Endothelial cell of umbilical vein (primary cell): Measurements from ENCODE around the gene TTLL12.

ENCODE experiments used
- CTCF ChIP-seq, 2 donors: IDR thresholded peaks; 1 replicate in 1 of 2; 2 replicates in 1 of 2; pipeline ENCODE4 v1.5.1; 2011; ENCODE audit warnings: low read length in 2 of 2, mild to moderate bottlenecking in 2 of 2, moderate library complexity in 2 of 2, control low read depth in 1 of 2, inconsistent platforms in 1 of 2, low read depth in 1 of 2; ENCODE audit not compliant: insufficient read depth in 1 of 2; ENCODE audit errors: extremely low read depth in 1 of 2
- EZH2 ChIP-seq: IDR thresholded peaks from 2 replicates; pipeline ENCODE4 v1.6.1; 2012; ENCODE audit warnings: borderline replicate concordance, low read depth, mild to moderate bottlenecking, moderate library complexity, low read length, inconsistent platforms; ENCODE audit not compliant: severe bottlenecking
- MAX ChIP-seq: IDR thresholded peaks from 2 replicates; pipeline ENCODE4 v1.6.1; 2011; ENCODE audit not compliant: insufficient read depth, insufficient read length
- MYC ChIP-seq: IDR thresholded peaks from one replicate; pipeline ENCODE4 v1.6.1; 2011; ENCODE audit warnings: mild to moderate bottlenecking, low read depth, low read length
- POLR2A ChIP-seq: IDR thresholded peaks from 2 replicates; pipeline ENCODE4 v1.6.1; 2012; ENCODE audit warnings: low read depth, mild to moderate bottlenecking, control low read depth, low read length
- POLR2AphosphoS5 ChIP-seq: IDR thresholded peaks from 2 replicates; pipeline ENCODE4 v1.6.1; 2012; ENCODE audit warnings: low read depth, mild to moderate bottlenecking, control low read depth, low read length, moderate library complexity; ENCODE audit not compliant: insufficient read depth

GRCh38 chr22:43198126-43198525, 11.2 kb upstream of the TTLL12 start:
- no peak for TF ChIP-seq CTCF (IDR thresholded peaks at IDR 0.05; ENCODE audit: extremely low read depth in 1 of 2, insufficient read depth in 1 of 2, low read depth in 1 of 2, low read length in 2 of 2)
- no peak for TF ChIP-seq POLR2A
- TF ChIP-seq MAX = no peak
- TF ChIP-seq MYC = no peak
- TF ChIP-seq EZH2 = no peak
- no peak for TF ChIP-seq POLR2AphosphoS5
